WTC11 (cell line): Measurements from ENCODE around the gene HSPA12A.
A peak's percentile ranks its signal among the peaks of the same experiment; 100 is the strongest.

ENCODE experiments used
- CTCF ChIP-seq: fragments of 200-600 bp; IDR thresholded peaks from 2 replicates; pipeline ENCODE4 v1.8.0; 2022; ENCODE audit warnings: antibody characterized with exemption
- FOXK1 ChIP-seq: sonication (generic); formaldehyde crosslinking; IDR thresholded peaks from 2 replicates; pipeline ENCODE4 v1.8.0; 2022; ENCODE audit warnings: mild to moderate bottlenecking, moderate library complexity, missing genetic modification reagents
- FOXP4 ChIP-seq: sonication (generic); formaldehyde crosslinking; IDR thresholded peaks from 2 replicates; pipeline ENCODE4 v1.8.0; 2022; ENCODE audit warnings: mild to moderate bottlenecking, missing genetic modification reagents
- MXD4 ChIP-seq: fragments of 250-450 bp; sonication (Bioruptor Pico); IDR thresholded peaks from 2 replicates; pipeline ENCODE4 v1.8.0; 2021; ENCODE audit warnings: mild to moderate bottlenecking, moderate library complexity, borderline replicate concordance
- MYBL2 ChIP-seq: sonication (generic); formaldehyde crosslinking; IDR thresholded peaks from 2 replicates; pipeline ENCODE4 v1.8.1; 2023; ENCODE audit warnings: mild to moderate bottlenecking, moderate library complexity, missing genetic modification reagents
- NR1H2 ChIP-seq: sonication (generic); formaldehyde crosslinking; IDR thresholded peaks from 2 replicates; pipeline ENCODE4 v1.9.0; 2021; ENCODE audit warnings: mild to moderate bottlenecking, moderate library complexity, missing genetic modification reagents
- PRDM15 ChIP-seq: sonication (generic); formaldehyde crosslinking; IDR thresholded peaks from 2 replicates; pipeline ENCODE4 v1.8.0; 2022; ENCODE audit warnings: missing genetic modification reagents
- SP1 ChIP-seq: sonication (generic); formaldehyde crosslinking; conservative IDR thresholded peaks from 2 replicates; pipeline ENCODE4 v1.8.1; 2022; ENCODE audit warnings: missing genetic modification reagents
- ZNF416 ChIP-seq: fragments of 250-450 bp; sonication (Bioruptor Pico); IDR thresholded peaks from 2 replicates; pipeline ENCODE4 v1.9.0; 2021; ENCODE audit warnings: mild to moderate bottlenecking, inconsistent platforms
- ZSCAN18 ChIP-seq: fragments of 250-450 bp; sonication (Bioruptor Pico); IDR thresholded peaks from 2 replicates; pipeline ENCODE4 v2.1.2; 2022; ENCODE audit warnings: mild to moderate bottlenecking, moderate library complexity
- TF ChIP-seq, protein P1 (sequence below): sonication (generic); formaldehyde crosslinking; IDR thresholded peaks from 2 replicates; pipeline ENCODE4 v1.8.1; 2023; ENCODE audit warnings: mild to moderate bottlenecking, missing genetic modification reagents
- TF ChIP-seq, protein P2 (sequence below): sonication (generic); formaldehyde crosslinking; IDR thresholded peaks from 2 replicates; pipeline ENCODE4 v1.8.1; 2023; ENCODE audit warnings: mild to moderate bottlenecking, missing genetic modification reagents, moderate library complexity

- TF ChIP-seq ZSCAN18 (no peak), FOXP4 (CRISPR knock-in tag) (no peak), ZNF416 (CRISPR knock-in tag) (no peak), CTCF (peak; percentile 56), FOXK1 (no peak), SP1 (no peak), MYBL2 (CRISPR knock-in tag) (no peak), MXD4 (CRISPR knock-in tag) (no peak), NR1H2 (CRISPR knock-in tag) (no peak), PRDM15 (CRISPR knock-in tag) (no peak)
- TF ChIP-seq, protein P1, sequence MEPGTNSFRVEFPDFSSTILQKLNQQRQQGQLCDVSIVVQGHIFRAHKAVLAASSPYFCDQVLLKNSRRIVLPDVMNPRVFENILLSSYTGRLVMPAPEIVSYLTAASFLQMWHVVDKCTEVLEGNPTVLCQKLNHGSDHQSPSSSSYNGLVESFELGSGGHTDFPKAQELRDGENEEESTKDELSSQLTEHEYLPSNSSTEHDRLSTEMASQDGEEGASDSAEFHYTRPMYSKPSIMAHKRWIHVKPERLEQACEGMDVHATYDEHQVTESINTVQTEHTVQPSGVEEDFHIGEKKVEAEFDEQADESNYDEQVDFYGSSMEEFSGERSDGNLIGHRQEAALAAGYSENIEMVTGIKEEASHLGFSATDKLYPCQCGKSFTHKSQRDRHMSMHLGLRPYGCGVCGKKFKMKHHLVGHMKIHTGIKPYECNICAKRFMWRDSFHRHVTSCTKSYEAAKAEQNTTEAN (CRISPR knock-in tag) = no peak
- TF ChIP-seq, protein P2, sequence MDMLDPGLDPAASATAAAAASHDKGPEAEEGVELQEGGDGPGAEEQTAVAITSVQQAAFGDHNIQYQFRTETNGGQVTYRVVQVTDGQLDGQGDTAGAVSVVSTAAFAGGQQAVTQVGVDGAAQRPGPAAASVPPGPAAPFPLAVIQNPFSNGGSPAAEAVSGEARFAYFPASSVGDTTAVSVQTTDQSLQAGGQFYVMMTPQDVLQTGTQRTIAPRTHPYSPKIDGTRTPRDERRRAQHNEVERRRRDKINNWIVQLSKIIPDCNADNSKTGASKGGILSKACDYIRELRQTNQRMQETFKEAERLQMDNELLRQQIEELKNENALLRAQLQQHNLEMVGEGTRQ = no peak
Observed at GRCh38 chr10:116765648-116766081, 23.3 kb upstream of the HSPA12A start.
